ENCODE data around the gene IFFO2. TPM values are rescaled to one million over a fixed set of nuclear protein-coding genes. Genes with fewer than 3 reads are reported as not detected.

The IFFO2 gene
- total and polyA plus RNA-seq, 2 of the 13 experiments (the other 11 are each of a cell fraction or from before 2014, with no cell fraction given) = 7.3 to 16.7 TPM

DNA sequence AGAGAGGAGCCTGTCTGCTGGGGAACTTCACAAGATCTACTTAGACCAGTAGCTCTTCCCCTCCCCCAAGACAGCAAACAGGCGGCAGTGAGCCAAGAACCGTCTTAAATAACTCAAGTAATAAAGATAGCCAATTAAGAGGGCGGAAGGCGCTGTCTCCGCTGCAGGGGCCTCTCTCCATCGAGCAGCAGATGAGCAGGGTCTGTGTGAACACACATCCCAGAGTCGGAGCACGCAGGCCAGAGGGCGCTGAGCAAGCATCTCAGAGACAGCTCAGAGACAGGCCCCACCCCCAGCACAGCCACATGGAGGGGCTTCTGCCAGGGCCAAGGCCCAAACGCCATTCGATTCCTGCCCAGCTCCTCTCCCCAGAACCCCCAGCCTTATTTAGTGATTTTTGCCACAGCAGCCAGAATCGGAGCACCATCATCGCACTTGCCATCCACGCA, 11.1 kb downstream of the IFFO2 start:
- ATAC-seq = no peak
- no peaks in the 10 kb centered on the region for H3K9me3 ChIP-seq (ENCODE audit: low read length)
- H2AFZ ChIP-seq (ENCODE audit: low read length) = no peak overlapping the region
- no peak overlapping the region for H3K27ac ChIP-seq (ENCODE audit: extremely low read length, insufficient read depth, low read length)
- H3K4me2 ChIP-seq (ENCODE audit: low read depth, low read length) = no peak overlapping the region
- no peaks in the 10 kb centered on the region; the same call in 1 of the 2 replicates for H4K20me1 ChIP-seq (ENCODE audit: insufficient read depth, low read length)
- ChIA-PET CTCF (ENCODE audit: low intra/inter-chr PET ratio, low total read pairs) (no interaction called here), POLR2A (no interaction called here)
- H3K4me1 ChIP-seq (ENCODE audit: insufficient read depth, low read length) = peaks cover 78% of the 10 kb centered on the region
- no peak overlapping the region for H3K4me3 ChIP-seq (replicated peaks in 1 of 3; ENCODE audit: insufficient read depth in 1 of 3, low read depth in 2 of 3, low read length in 3 of 3)
- WGBS (ENCODE audit: low lambda C conversion rate) = 91% methylated on average over 14 of the region's 14 CpGs
- DNase-seq (ENCODE audit: low spot score) = no peak
- peaks cover 0 to 4% of the 10 kb centered on the region in 2 experiments; a peak in 1 of 5 replicates for H3K36me3 ChIP-seq (replicated peaks in 1 of 2; ENCODE audit: control insufficient read depth in 1 of 2, insufficient read depth in 2 of 2, low read length in 2 of 2)
- no peak overlapping the region for H3K9ac ChIP-seq (ENCODE audit: insufficient read depth, low read depth, low read length)
- intact Hi-C loops (cut with micrococcal nuclease; ENCODE audit: unreplicated experiment) = no loop called here
- in situ Hi-C loops (cut with HindIII; ENCODE audit: extremely low pct_ligation_motif_present, low pct_unique_long_range_greater_than_20kb) = loop anchor here (5.0 kb wide), 1 partner anchor 38 kb away; no protein-coding TSS in a partner anchor
- no peak for FAIRE-seq
- peaks cover 78% of the 10 kb centered on the region for H3K79me2 ChIP-seq (ENCODE audit: insufficient read depth, low read length)
- no peaks in the 10 kb centered on the region for H3K27me3 ChIP-seq (ENCODE audit: control insufficient read depth in 1 of 2, insufficient read depth in 2 of 2, low read length in 2 of 2)
- no TSS peak for BruUV-seq (replicated peaks)
- TF ChIP-seq, protein P1, sequence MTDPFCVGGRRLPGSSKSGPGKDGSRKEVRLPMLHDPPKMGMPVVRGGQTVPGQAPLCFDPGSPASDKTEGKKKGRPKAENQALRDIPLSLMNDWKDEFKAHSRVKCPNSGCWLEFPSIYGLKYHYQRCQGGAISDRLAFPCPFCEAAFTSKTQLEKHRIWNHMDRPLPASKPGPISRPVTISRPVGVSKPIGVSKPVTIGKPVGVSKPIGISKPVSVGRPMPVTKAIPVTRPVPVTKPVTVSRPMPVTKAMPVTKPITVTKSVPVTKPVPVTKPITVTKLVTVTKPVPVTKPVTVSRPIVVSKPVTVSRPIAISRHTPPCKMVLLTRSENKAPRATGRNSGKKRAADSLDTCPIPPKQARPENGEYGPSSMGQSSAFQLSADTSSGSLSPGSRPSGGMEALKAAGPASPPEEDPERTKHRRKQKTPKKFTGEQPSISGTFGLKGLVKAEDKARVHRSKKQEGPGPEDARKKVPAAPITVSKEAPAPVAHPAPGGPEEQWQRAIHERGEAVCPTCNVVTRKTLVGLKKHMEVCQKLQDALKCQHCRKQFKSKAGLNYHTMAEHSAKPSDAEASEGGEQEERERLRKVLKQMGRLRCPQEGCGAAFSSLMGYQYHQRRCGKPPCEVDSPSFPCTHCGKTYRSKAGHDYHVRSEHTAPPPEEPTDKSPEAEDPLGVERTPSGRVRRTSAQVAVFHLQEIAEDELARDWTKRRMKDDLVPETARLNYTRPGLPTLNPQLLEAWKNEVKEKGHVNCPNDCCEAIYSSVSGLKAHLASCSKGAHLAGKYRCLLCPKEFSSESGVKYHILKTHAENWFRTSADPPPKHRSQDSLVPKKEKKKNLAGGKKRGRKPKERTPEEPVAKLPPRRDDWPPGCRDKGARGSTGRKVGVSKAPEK (CRISPR knock-in tag; IDR thresholded peaks at IDR 0.05; ENCODE audit: borderline replicate concordance) = no peak
- TF ChIP-seq, protein P2, sequence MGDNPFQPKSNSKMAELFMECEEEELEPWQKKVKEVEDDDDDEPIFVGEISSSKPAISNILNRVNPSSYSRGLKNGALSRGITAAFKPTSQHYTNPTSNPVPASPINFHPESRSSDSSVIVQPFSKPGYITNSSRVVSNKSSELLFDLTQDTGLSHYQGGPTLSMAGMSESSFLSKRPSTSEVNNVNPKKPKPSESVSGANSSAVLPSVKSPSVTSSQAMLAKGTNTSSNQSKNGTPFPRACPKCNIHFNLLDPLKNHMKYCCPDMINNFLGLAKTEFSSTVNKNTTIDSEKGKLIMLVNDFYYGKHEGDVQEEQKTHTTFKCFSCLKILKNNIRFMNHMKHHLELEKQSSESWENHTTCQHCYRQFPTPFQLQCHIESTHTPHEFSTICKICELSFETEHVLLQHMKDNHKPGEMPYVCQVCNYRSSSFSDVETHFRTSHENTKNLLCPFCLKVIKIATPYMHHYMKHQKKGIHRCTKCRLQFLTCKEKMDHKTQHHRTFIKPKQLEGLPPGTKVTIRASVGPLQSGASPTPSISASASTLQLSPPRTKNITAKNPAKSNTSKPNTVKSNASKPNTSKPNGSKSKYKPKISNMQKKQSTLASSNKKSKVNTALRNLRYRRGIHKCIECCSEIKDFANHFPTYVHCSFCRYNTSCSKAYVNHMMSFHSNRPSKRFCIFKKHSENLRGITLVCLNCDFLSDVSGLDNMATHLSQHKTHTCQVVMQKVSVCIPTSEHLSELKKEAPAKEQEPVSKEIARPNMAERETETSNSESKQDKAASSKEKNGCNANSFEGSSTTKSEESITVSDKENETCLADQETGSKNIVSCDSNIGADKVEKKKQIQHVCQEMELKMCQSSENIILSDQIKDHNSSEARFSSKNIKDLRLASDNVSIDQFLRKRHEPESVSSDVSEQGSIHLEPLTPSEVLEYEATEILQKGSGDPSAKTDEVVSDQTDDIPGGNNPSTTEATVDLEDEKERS (CRISPR knock-in tag; IDR thresholded peaks at IDR 0.05) = no peak
- TF ChIP-seq PHF8 (CRISPR knock-in tag; IDR thresholded peaks at IDR 0.05) (no peak), ZNF160 (CRISPR knock-in tag; IDR thresholded peaks at IDR 0.05) (no peak), FOXC1 (CRISPR knock-in tag; IDR thresholded peaks at IDR 0.05; ENCODE audit: borderline replicate concordance) (no peak), ZNF335 (CRISPR knock-in tag; IDR thresholded peaks at IDR 0.05) (no peak), RAD51 (IDR thresholded peaks at IDR 0.05; ENCODE audit: borderline replicate concordance) (no peak), GABPA (IDR thresholded peaks at IDR 0.05; ENCODE audit: low read depth, low read length) (no peak), GABPA (CRISPR knock-in tag; IDR thresholded peaks at IDR 0.05; ENCODE audit: low read depth) (no peak), ARID2 (CRISPR knock-in tag; IDR thresholded peaks at IDR 0.05; ENCODE audit: borderline replicate concordance) (no peak), ZNF891 (CRISPR knock-in tag; IDR thresholded peaks at IDR 0.05) (no peak), HES4 (CRISPR knock-in tag; IDR thresholded peaks at IDR 0.05; ENCODE audit: borderline replicate concordance) (no peak), MTF2 (CRISPR knock-in tag; IDR thresholded peaks at IDR 0.05; ENCODE audit: borderline replicate concordance) (no peak), U2AF2 (IDR thresholded peaks at IDR 0.05; ENCODE audit: low read depth, low read length) (no peak)
- TF ChIP-seq, protein P3, sequence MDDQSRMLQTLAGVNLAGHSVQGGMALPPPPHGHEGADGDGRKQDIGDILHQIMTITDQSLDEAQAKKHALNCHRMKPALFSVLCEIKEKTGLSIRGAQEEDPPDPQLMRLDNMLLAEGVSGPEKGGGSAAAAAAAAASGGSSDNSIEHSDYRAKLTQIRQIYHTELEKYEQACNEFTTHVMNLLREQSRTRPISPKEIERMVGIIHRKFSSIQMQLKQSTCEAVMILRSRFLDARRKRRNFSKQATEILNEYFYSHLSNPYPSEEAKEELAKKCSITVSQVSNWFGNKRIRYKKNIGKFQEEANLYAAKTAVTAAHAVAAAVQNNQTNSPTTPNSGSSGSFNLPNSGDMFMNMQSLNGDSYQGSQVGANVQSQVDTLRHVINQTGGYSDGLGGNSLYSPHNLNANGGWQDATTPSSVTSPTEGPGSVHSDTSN (CRISPR knock-in tag; IDR thresholded peaks at IDR 0.05; ENCODE audit: borderline replicate concordance) = no peak
- TF ChIP-seq, protein P4, sequence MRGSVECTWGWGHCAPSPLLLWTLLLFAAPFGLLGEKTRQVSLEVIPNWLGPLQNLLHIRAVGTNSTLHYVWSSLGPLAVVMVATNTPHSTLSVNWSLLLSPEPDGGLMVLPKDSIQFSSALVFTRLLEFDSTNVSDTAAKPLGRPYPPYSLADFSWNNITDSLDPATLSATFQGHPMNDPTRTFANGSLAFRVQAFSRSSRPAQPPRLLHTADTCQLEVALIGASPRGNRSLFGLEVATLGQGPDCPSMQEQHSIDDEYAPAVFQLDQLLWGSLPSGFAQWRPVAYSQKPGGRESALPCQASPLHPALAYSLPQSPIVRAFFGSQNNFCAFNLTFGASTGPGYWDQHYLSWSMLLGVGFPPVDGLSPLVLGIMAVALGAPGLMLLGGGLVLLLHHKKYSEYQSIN (CRISPR knock-in tag; IDR thresholded peaks at IDR 0.05; ENCODE audit: borderline replicate concordance) = no peak
